GM19395 (cell line): Measurements from ENCODE around the gene SPATA13.

ENCODE experiments used
- ATAC-seq: cut with Tn5 transposase; IDR thresholded peaks from one replicate; pipeline ENCODE4 v1.9.1; 2021; ENCODE audit warnings: mild to moderate bottlenecking, moderate library complexity; ENCODE audit not compliant: unreplicated experiment

The SPATA13 gene

GRCh38 chr13:24243302-24243701 is 82.8 kb downstream of the SPATA13 start:
- ATAC-seq, result no peak

DNA sequence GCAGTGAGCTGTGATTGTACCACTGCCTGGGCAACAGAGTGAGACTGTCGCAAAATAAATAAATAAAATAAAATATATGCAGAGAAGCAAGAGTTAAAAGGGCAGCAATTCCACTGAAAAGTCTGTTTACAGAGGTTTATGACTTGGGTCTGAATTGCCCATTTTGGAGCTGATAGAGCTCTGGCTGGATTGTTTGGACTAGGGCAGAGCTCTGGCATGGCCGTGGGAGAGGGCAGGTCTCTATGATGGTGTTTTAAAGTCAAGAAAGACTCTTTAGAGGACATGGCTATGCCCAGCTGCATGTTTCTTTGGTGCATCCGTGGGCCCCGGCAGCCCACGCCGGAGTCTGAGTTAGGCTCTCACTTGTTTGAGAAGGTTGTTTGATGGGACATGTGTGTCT is 84.3 kb downstream of the SPATA13 start:
- no peak for ATAC-seq

DNA sequence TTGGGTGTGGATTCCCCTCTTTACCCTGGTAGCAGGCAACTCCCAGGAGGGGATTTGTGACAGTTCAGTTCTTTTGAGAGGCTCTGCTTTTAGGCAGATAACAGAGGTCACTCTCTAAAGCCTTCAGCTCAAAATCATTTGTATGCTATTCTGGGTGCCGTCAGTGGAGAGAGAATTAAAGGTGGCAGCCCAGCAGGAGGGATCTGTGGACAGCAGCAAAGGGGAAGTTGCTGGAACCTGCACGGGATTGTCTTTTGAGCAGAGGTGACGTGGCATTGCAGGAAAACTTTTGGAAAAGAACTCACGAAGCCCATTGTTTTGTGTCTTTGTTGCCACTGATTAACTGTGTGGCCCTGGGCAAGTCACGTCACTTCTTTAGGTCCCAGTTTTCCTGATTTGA is 86.5 kb downstream of the SPATA13 start:
- ATAC-seq, result no peak

DNA sequence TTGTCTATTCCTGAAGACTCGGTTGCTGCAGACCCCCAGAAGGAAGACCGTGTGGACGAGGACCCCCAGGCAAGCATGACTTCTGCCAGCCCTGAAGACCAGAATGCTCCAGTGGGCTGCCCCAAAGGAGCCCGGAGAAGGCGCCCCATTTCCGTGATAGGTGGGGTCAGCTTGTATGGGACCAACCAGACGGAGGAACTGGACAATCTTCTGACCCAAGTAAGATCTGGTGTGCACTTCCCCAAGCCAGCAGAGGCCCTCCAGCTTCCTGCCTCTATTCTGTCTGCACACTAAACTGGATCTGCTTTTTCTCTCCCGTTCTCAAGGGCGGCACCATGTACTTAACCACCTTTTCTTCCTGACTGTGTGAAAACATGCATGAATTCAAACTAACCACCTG is 89.1 kb downstream of the SPATA13 start:
- ATAC-seq, result no peak

GRCh38 chr13:24250376-24251057 is 90.0 kb downstream of the SPATA13 start:
- ATAC-seq, result no peak

GRCh38 chr13:24251525-24251924 is 91.0 kb downstream of the SPATA13 start:
- no peak for ATAC-seq

DNA sequence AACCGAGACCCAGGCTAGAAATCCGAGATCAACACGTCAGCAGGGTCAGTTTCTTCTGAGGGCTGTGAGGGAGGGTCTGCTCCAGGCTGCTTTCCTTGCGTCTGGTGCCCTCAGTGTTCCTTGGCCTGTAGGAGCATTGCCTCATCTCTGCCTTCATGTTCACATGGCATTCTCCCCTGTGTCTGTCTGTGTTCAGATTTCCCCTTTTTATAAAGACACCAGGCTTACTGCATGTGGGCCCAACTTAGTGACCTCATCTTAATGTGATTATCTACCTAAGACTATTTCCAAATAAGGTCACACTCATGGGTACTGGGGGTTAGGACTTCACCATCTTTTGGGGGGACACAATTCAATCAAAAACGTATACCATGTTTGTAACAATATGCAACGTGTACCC is 91.6 kb downstream of the SPATA13 start:
- ATAC-seq, result no peak

DNA sequence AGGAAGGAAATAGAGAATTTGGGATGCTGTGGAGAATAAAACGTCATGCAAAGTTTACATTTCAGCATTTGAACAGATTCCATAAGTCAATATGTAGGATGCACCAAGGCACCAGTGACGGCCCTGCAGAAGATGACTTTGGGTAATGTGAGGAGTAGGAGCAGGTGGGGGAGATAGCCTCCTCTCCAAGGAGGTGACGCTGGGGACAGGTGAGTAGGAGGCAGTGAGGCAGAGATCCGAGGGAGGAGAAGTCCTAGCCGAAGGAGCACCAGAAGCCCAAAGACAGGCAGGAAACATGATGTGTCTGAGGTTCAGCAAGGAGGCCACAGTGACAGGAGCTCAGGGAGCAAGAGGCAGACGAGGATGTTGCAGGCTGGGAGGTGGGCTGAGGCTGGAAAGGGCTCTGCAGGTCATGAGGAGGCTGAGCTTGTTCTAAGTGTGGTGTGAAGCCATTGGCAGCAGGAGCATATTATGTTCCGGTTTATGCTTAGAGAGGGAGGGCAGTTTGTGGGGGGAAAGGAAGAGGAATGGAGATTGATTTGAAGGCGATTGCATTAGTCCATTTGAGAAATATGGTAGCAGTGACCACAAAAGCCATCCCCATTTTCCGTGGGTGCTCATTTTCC is 93.1 kb downstream of the SPATA13 start:
- ATAC-seq, result no peak

DNA sequence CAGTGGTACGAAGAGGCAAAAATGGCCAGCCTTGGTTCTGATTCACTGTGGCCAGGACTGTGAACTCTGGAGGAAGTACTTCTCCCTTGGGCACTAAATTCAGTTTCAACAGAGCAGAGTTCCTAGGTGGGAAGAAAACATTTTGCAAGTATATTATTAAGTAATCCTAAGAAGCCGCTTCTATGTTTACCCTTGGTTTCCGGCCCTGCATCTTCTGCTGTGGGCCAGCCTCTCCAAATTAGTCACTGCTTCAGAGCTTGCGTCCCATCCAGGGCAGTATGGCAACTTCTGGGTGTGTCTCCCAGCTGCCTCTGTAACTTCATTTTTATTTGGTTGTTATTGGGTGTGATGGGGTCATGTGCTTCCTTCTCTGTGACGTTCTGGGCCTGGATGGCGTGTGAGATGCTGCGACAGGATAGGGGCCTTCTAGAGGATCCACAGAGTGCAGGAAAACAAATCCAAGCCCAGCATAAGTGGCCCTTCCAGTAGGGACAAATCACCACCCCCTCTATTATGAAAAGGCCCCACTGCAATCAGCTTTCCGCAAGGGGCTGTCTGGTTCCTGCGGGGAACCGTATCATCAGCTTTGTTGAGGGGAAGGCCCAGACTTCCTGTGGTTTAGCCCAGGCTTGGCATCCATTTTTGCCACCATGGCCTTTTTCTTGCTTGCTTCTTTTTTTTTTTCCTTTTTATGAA is 93.8 kb downstream of the SPATA13 start:
- ATAC-seq, result no peak

DNA sequence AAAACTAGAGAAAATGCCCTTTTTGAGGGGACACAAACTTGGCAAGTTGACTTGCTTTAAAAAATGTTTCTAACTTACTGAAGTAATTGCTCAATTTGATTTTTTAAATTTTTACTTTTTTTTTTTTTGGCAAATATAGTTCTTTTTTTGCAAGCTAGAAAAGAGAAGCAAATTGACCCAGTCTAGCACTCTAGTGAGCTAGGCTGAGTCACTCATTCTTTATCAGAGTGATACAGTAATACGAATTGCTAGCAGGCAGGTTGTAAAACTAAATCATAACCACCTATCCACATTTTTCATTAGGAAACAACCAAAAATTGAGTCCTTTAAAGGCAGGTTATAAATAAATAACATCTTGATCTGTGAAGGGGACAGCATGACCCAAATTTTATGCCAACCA is 97.0 kb downstream of the SPATA13 start:
- no peak for ATAC-seq

DNA sequence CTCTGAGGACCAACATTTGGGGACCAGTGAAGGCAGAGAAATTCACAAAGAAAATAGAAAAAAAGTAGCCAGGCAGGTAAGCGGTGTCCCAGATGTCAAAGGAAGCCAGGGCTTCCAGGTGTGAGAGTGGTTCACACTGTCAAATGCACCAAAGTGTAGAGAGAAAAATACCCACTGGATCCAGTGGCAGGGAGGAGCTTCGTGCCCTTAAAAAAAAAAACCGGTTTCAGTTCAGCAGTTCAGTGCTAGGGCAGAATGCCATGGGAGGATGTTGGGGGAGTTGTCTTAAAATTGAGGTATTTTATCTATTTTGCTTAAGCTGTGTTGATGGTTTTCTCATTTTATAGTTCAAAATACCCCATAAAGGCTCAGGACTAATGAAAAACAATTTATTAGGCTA is 101.0 kb downstream of the SPATA13 start:
- ATAC-seq, result no peak

DNA sequence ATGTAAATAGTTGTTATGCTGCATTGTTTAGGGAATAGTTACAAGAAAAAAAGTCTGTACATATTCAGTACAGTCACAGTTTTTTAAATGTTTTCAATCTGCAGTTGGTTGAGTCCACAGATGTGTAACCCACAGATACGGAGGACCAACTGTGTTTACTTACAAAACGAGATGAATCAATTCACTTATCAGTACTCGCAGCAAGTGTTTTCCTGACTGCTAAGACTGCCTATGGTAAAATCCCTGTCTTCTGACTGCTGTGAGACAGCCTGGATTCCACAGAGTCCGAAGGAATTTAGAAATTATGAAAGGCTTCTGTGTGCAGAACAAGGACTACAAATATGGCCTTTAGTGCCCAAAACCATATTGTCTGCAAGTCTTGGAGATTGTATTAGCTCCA is 103.1 kb downstream of the SPATA13 start:
- no peak for ATAC-seq

GRCh38 chr13:24264976-24265375 is 104.5 kb downstream of the SPATA13 start:
- ATAC-seq, result no peak

DNA sequence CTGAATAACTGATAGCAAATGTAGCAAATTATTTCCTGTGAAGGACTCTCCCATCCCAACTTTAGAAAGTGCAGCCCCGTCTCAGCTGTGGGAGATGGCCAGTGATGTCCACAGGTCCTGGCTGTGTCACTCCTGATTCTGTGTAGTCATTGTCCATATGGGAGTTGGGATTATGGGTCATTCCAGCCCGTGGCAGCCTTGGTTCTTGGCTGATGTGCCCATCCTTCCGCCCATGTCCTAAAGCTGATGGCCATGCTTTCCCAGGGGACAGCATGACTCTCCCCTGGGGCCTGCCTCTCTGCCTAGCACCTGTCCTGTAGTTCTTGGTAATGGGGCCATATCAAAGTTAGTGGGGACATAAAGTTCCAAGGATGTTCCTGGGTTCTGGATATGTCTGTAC is 104.9 kb downstream of the SPATA13 start:
- no peak for ATAC-seq

DNA sequence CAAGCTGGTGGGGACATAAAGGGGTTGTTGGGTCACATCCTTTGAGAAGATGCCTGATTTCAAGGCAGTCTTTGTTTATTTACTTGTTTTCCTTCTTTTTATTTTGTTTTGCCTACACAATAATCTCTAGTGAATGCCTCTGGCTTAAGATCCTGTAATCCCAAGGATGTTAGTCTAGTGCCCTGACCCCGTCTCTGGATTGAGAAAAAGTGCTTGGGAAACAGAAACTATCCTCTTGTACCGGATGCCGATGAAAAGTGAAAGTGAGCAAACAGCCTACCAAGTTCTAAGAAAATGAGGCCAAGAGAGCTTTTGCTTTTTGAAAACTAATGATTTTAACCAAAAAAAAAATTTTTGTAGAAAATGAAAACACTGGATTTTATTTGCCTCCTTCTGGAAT is 106.8 kb downstream of the SPATA13 start:
- ATAC-seq, result no peak

- no peak for ATAC-seq
Observed at GRCh38 chr13:24267801-24268200, 107.3 kb downstream of the SPATA13 start.

- ATAC-seq, result no peak
Observed at GRCh38 chr13:24269821-24270220, 109.3 kb downstream of the SPATA13 start.

DNA sequence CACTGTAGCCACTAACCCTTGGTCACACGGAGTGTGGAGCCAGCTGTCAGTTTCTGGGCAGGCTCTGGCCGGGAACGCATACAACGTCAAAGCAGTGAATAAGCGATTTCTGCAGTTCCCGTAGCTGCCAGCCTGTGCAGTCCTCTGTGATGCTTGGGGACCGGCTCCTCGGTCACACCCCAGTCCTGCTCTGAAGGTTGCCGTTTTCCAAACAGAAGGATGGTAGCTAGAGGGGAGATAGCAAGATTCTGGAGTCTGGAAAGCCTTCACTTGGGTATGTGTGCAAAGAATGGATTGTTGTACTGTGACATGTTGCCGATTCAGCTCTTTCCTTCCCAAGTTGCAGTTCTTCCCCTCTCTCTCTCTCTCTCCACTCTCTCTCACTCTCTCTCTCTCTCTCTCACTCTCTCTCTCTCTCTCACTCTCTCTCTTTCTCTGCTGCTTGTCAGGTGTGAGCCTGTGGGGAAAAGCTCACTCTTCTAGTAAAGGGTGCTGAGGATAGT is 110.2 kb downstream of the SPATA13 start:
- peak; percentile 43 for ATAC-seq

DNA sequence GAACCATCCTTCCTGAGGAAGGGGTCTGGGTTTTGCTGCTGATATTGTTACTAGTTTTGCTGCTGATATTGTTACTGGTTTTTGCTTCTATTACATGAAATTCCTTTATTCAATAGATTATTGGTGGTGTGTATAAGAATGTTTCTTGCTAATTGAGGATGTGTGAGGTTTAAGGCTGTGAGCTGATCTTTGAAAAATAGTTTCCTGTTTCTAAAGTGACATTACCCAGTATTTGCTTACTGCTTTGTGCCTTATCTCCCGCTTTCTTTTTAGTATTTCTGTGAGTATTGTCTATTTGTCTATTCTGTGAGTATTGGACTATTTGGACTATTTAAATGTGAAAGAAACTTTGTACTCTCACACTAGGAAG is 110.7 kb downstream of the SPATA13 start:
- no peak for ATAC-seq

- peak; percentile 60 for ATAC-seq
Observed at GRCh38 chr13:24271601-24272451, 111.3 kb downstream of the SPATA13 start.

GRCh38 chr13:24272452-24273161 is 112.1 kb downstream of the SPATA13 start:
- no peak for ATAC-seq
